Smooth muscle cell (in vitro differentiated cells): ENCODE measurements around the gene ARL8B. TPM values are rescaled to one million over a fixed set of nuclear protein-coding genes. Genes with fewer than 3 reads are reported as not detected.

Source experiments
- DNase-seq: peaks from one replicate; lab custom pipeline; 2025; ENCODE audit not compliant: unreplicated experiment; lab: John Stamatoyannopoulos, UW
- H2AFZ ChIP-seq: fragments of 200-600 bp; sonication (generic); 2 replicates; pipeline ENCODE4 v1.6.0; 2016; ENCODE audit warnings: antibody characterized with exemption, low read depth, mild to moderate bottlenecking
- H3F3A ChIP-seq: fragments of 200-600 bp; sonication (generic); 2 replicates; pipeline ENCODE4 v1.6.0; 2017; ENCODE audit warnings: antibody characterized with exemption, low read depth
- H3K27ac ChIP-seq: fragments of 200-600 bp; sonication (generic); 2 replicates; pipeline ENCODE4 v1.5.1; 2016; ENCODE audit warnings: low read depth, mild to moderate bottlenecking
- H3K27me3 ChIP-seq: fragments of 200-600 bp; sonication (generic); 2 replicates; pipeline ENCODE4 v1.6.1; 2016; ENCODE audit warnings: low read depth, mild to moderate bottlenecking
- H3K36me3 ChIP-seq: fragments of 200-600 bp; sonication (generic); 2 replicates; pipeline ENCODE4 v1.5.1; 2016; ENCODE audit warnings: low read depth
- H3K4me1 ChIP-seq: fragments of 200-600 bp; sonication (generic); 2 replicates; pipeline ENCODE4 v1.5.1; 2016; ENCODE audit warnings: low read depth
- H3K4me2 ChIP-seq: fragments of 200-600 bp; sonication (generic); 2 replicates; pipeline ENCODE4 v1.6.0; 2016; ENCODE audit warnings: mild to moderate bottlenecking
- H3K4me3 ChIP-seq: fragments of 200-600 bp; sonication (generic); 2 replicates; pipeline ENCODE4 v1.5.1; 2016; ENCODE audit warnings: mild to moderate bottlenecking
- H3K79me2 ChIP-seq: fragments of 200-600 bp; sonication (generic); 2 replicates; pipeline ENCODE4 v1.6.0; 2016; ENCODE audit warnings: low read depth, mild to moderate bottlenecking
- H3K9ac ChIP-seq: fragments of 200-600 bp; sonication (generic); 2 replicates; pipeline ENCODE4 v1.6.0; 2016; ENCODE audit warnings: low read depth
- H3K9me3 ChIP-seq: fragments of 200-600 bp; sonication (generic); replicated peaks from 2 replicates; pipeline ENCODE4 v1.5.1; 2016; ENCODE audit warnings: low read depth
- H4K20me1 ChIP-seq: fragments of 200-600 bp; sonication (generic); 2 replicates; pipeline ENCODE4 v1.6.0; 2016; ENCODE audit warnings: low read depth
- CTCF ChIP-seq: fragments of 200-600 bp; sonication (generic); IDR thresholded peaks from 2 replicates; pipeline ENCODE4 v1.5.1; 2017; ENCODE audit warnings: borderline replicate concordance, mild to moderate bottlenecking, antibody characterized with exemption; ENCODE audit not compliant: insufficient read depth, poor library complexity, severe bottlenecking
- WGBS: methylation state at CpG from one replicate; pipeline ENCODE4 v1.1.7; 2016; ENCODE audit warnings: low lambda C conversion rate; 5-methylcytosine and 5-hydroxymethylcytosine counted together
- polyA plus RNA-seq: library from polyadenylated mRNA; unstranded; fragments of >200 nt; fragmentation: Nextera tagmentation; extraction: Ambion mirVana; gene quantifications from 2 replicates; pipeline ENCODE4 v1.2.1, GENCODE V29; 2016
- total RNA-seq: library from RNA; depleted of rRNA; stranded (reverse); fragments of >200 nt; gene quantifications from 2 replicates; pipeline ENCODE4 v1.2.3, GENCODE V29; 2014

Gene ARL8B
- total and polyA plus RNA-seq, 2 experiments from 2014 or later, result 33.6 to 95.0 TPM

GRCh38 chr3:5092018-5092417, 30.1 kb upstream of the ARL8B start:
- H3K27me3 ChIP-seq, result peaks cover 6% of the 10 kb centered on the region
- H3K9me3 ChIP-seq, result no peaks in the 10 kb centered on the region
- no peak for TF ChIP-seq CTCF
- no peaks in the 10 kb centered on the region for H3K4me1 ChIP-seq
- H3K4me3 ChIP-seq, result no peak overlapping the region
- WGBS, result 85% methylated on average over 1 of the region's 1 CpG
- H3K79me2 ChIP-seq, result no peaks in the 10 kb centered on the region
- H3K9ac ChIP-seq, result no peak overlapping the region
- H3K36me3 ChIP-seq, result no peaks in the 10 kb centered on the region
- H4K20me1 ChIP-seq, result no peaks in the 10 kb centered on the region
- H3K4me2 ChIP-seq, result no peak overlapping the region
- H3F3A ChIP-seq, result no peaks in the 10 kb centered on the region
- no peak overlapping the region for H2AFZ ChIP-seq
- no peak overlapping the region for H3K27ac ChIP-seq
- no peak for DNase-seq

- Histone ChIP-seq H3K9me3 (no peaks in the 10 kb centered on the region), H3K4me1 (no peaks in the 10 kb centered on the region), H2AFZ (no peak overlapping the region), H3K9ac (no peak overlapping the region), H3K36me3 (no peaks in the 10 kb centered on the region), H4K20me1 (no peaks in the 10 kb centered on the region), H3F3A (no peaks in the 10 kb centered on the region), H3K4me3 (no peak overlapping the region), H3K27me3 (peaks cover 18% of the 10 kb centered on the region), H3K79me2 (no peaks in the 10 kb centered on the region), H3K27ac (no peak overlapping the region), H3K4me2 (no peak overlapping the region)
- TF ChIP-seq CTCF, result no peak
- 87% methylated on average over 2 of the region's 2 CpGs for WGBS
- no peak for DNase-seq
These were observed 28.4 kb upstream of the ARL8B start for GRCh38 chr3:5093731-5094130.

- H3K27ac ChIP-seq, result no peak overlapping the region
- no peaks in the 10 kb centered on the region for H4K20me1 ChIP-seq
- peak; percentile 11 for DNase-seq
- H3K79me2 ChIP-seq, result no peaks in the 10 kb centered on the region
- peak overlapping the region; percentile 67 for H2AFZ ChIP-seq
- peaks cover 18% of the 10 kb centered on the region for H3K27me3 ChIP-seq
- peak overlapping the region; percentile 43 for H3K4me3 ChIP-seq
- H3K36me3 ChIP-seq, result no peaks in the 10 kb centered on the region
- peak; percentile 20 for TF ChIP-seq CTCF
- WGBS, result 7% methylated on average over 33 of the region's 34 CpGs
- no peaks in the 10 kb centered on the region for H3F3A ChIP-seq
- H3K4me2 ChIP-seq, result peak overlapping the region; percentile 86
- H3K9ac ChIP-seq, result no peak overlapping the region
- no peaks in the 10 kb centered on the region for H3K9me3 ChIP-seq
- no peaks in the 10 kb centered on the region for H3K4me1 ChIP-seq
These were observed 26.2 kb upstream of the ARL8B start for GRCh38 chr3:5095886-5096285.

- H3K4me2 ChIP-seq, result peak overlapping the region; percentile 86
- 79% methylated on average over 11 of the region's 11 CpGs for WGBS
These were observed 25.6 kb upstream of the ARL8B start for GRCh38 chr3:5096336-5097008.

More at GRCh38 chr3:5096336-5097008, 25.6 kb upstream of the ARL8B start:
- Histone ChIP-seq H4K20me1 (no peaks in the 10 kb centered on the region), H3K4me3 (peak overlapping the region; percentile 43), H3K27me3 (peaks cover 18% of the 10 kb centered on the region), H3K9ac (no peak overlapping the region), H3K36me3 (no peaks in the 10 kb centered on the region), H2AFZ (peak overlapping the region; percentile 67), H3K9me3 (no peaks in the 10 kb centered on the region), H3K27ac (no peak overlapping the region), H3F3A (no peaks in the 10 kb centered on the region), H3K79me2 (no peaks in the 10 kb centered on the region), H3K4me1 (no peaks in the 10 kb centered on the region)
- DNase-seq, result no peak
- TF ChIP-seq CTCF, result no peak
